Measurements from ENCODE around the gene AKAP10.
"Not testable (repeated sequence)": the region's sequence is repeated elsewhere in the genome, so short reads cannot be mapped to it uniquely, and the experiment has no call there.

The AKAP10 gene

GRCh38 chr17:19860647-19861177 lies 116.9 kb downstream of the AKAP10 start:
- not testable (repeated sequence) for DNase-seq

- DNase-seq = no peak
Observed at GRCh38 chr17:19857640-19858039, 120.0 kb downstream of the AKAP10 start.

All from KG1 (cell line).